ENCODE measurements around the gene SERTAD2. TPM values are rescaled to one million over a fixed set of nuclear protein-coding genes. Genes with fewer than 3 reads are reported as not detected.

The SERTAD2 gene
- total and polyA plus RNA-seq, 2 of the 4 experiments (the other 2 are of a cell fraction): 5.0 to 11.0 TPM

DNA sequence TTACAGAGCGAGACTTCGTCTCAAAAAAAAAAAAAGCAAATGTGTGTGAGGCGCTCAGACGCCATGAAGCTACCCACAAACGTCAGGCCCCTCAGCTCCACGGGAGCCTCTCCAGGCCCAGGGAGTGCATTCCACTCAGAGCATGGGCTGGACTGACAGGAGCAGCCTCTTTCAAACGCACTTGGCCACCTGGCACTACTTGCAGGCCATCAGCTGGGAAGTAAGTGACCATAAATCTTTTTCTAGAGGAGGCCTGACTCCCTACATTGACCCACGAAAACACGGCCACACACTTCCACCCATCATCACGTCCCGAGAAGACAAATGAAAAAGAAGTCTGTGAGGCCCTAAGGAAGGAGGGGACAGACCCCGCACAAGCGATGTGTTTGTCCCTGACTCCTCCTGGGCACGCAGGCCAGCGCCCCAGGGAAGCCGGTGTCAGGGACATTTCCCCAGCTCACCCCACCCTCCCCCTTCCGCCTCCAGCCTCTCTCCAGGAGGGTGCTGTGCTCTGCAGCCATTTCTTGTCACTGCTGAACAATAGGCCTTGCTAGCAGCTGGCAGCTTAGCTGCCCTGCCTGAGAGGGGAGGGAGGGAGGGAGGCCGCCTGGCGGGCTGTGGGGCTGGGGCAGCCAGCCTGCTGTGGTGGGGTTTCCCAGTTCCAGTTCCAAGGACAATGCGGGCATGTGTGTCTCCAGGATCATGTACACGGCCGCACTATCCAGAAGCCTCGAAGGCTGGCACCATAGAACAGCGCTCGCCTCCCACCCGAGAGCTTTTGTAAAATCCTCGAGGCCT lies 26.6 kb downstream of the SERTAD2 start (continued):
- no peak for TF ChIP-seq MXI1 (IDR thresholded peaks at IDR 0.05; ENCODE audit: borderline replicate concordance, low read depth, low read length)

DNA sequence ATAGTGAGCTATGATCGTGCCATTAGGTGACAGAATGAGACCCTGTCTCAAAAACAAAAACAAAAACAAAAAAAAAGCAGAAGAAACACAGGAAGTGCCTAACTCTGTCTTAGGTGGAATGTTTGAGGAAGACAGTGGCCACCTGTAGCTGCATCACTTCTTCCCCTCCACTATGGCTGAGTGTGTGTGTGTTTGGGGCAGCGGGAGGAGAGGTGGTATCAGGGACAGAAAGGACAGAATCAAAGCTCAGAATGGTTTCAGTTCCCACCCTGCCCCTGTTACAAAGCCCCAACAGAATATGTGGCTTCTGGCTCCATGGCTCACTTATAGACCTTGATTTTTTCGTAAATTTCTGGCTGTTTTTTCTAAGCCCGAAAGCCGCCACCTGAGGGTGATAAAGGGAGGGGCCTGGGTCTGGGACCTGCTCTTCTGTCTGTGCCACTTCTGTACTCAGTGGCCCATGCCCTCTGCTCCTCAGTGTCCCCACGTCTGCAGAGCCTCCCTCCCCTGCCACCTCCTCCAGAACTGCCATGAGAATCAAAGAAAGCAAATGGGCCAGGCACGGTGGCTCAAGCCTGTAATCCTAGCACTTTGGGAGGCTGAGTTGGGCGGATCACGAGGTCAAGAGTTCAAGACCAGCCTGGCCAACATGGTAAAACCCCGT lies 27.4 kb downstream of the SERTAD2 start:
- CTCF ChIA-PET: interaction anchor here (0.5 to 0.6 kb wide), 2 partner anchors 53 to 173 kb away, joined by 3 read pairs; no protein-coding TSS in a partner anchor
- TF ChIP-seq MAFK (IDR thresholded peaks at IDR 0.05; ENCODE audit: low read depth, low read length) (no peak), POLR2A (IDR thresholded peaks at IDR 0.05; ENCODE audit: low read depth, low read length) (no peak), NFE2L2 (IDR thresholded peaks at IDR 0.05; ENCODE audit: low read depth, low read length) (no peak), RCOR1 (IDR thresholded peaks at IDR 0.05; ENCODE audit: insufficient replicate concordance, low read length) (no peak), RFX5 (IDR thresholded peaks at IDR 0.05; ENCODE audit: low read depth, low read length) (no peak), CHD1 (IDR thresholded peaks at IDR 0.05; ENCODE audit: low read depth, low read length) (no peak), BHLHE40 (IDR thresholded peaks at IDR 0.05; ENCODE audit: low read depth, low read length) (no peak), MXI1 (IDR thresholded peaks at IDR 0.05; ENCODE audit: borderline replicate concordance, low read depth, low read length) (no peak), SMC3 (IDR thresholded peaks at IDR 0.05; ENCODE audit: low read depth, low read length) (no peak), FOS (IDR thresholded peaks at IDR 0.05; ENCODE audit: low read depth, low read length) (no peak), RAD21 (IDR thresholded peaks at IDR 0.05; ENCODE audit: low read length) (no peak), CEBPB (IDR thresholded peaks at IDR 0.05; ENCODE audit: low read depth, low read length) (no peak), MAZ (IDR thresholded peaks at IDR 0.05; ENCODE audit: borderline replicate concordance, low read depth, low read length) (no peak)
- TF ChIP-seq, protein P1, sequence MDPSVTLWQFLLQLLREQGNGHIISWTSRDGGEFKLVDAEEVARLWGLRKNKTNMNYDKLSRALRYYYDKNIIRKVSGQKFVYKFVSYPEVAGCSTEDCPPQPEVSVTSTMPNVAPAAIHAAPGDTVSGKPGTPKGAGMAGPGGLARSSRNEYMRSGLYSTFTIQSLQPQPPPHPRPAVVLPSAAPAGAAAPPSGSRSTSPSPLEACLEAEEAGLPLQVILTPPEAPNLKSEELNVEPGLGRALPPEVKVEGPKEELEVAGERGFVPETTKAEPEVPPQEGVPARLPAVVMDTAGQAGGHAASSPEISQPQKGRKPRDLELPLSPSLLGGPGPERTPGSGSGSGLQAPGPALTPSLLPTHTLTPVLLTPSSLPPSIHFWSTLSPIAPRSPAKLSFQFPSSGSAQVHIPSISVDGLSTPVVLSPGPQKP (IDR thresholded peaks at IDR 0.05; ENCODE audit: borderline replicate concordance, low read depth, low read length): no peak
- TF ChIP-seq, protein P2, sequence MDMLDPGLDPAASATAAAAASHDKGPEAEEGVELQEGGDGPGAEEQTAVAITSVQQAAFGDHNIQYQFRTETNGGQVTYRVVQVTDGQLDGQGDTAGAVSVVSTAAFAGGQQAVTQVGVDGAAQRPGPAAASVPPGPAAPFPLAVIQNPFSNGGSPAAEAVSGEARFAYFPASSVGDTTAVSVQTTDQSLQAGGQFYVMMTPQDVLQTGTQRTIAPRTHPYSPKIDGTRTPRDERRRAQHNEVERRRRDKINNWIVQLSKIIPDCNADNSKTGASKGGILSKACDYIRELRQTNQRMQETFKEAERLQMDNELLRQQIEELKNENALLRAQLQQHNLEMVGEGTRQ (IDR thresholded peaks at IDR 0.05; ENCODE audit: low read depth, low read length): no peak

More for the DNA sequence above, 27.4 kb downstream of the SERTAD2 start:
- no peak overlapping the region for H3K4me3 ChIP-seq (ENCODE audit: insufficient read depth, low read depth, low read length)
- intact Hi-C loops (cut with micrococcal nuclease): no loop called here
- no peak overlapping the region for H3K9ac ChIP-seq (ENCODE audit: low read depth, low read length)
- no peak overlapping the region for H2AK5ac ChIP-seq (ENCODE audit: low read depth, low read length)
- H3K27me3 ChIP-seq (ENCODE audit: control insufficient read depth, insufficient read depth, low read length): peaks cover 32% of the 10 kb centered on the region
- no peak overlapping the region for H2BK120ac ChIP-seq (ENCODE audit: low read depth, low read length)
- H3K4me2 ChIP-seq (ENCODE audit: low read depth, low read length): no peak overlapping the region
- no peak overlapping the region for H3K4ac ChIP-seq (ENCODE audit: low read depth, low read length)
- no TSS peak for BruUV-seq (replicated peaks)
- H3K23ac ChIP-seq (ENCODE audit: low read depth, low read length): no peak overlapping the region
- ATAC-seq (ENCODE audit: low read depth) (no peak), DNase-seq (no peak)
- no CpG with 5 or more reads among the region's 10 CpGs for WGBS, 2 experiments (ENCODE audit: extremely low coverage in 2 of 2, insufficient read length in 1 of 2)
- H4K5ac ChIP-seq (ENCODE audit: low read depth, low read length): no peak overlapping the region
- no peak overlapping the region for H2BK5ac ChIP-seq (ENCODE audit: low read depth, low read length, poor library complexity, severe bottlenecking)
- in situ Hi-C loops (cut with MboI; ENCODE audit: low sequenced_read_pairs): no loop called here
- POLR2A ChIA-PET (ENCODE audit: unreplicated experiment): no interaction called here
- dilution Hi-C loops (cut with HindIII; ENCODE audit: low sequenced_read_pairs, unreplicated experiment): no loop called here
- H3K14ac ChIP-seq (replicated peaks; ENCODE audit: low read depth, low read length): no peak overlapping the region
- no peaks in the 10 kb centered on the region for H3K79me1 ChIP-seq (ENCODE audit: low read depth in 1 of 2, low read length in 2 of 2)
- H3K27ac ChIP-seq (ENCODE audit: insufficient read depth, low read length): no peak overlapping the region
- H2BK20ac ChIP-seq (ENCODE audit: low read depth, low read length): no peak overlapping the region
- no peak overlapping the region for H2BK15ac ChIP-seq (ENCODE audit: low read depth, low read length)
- H3K56ac ChIP-seq (ENCODE audit: extremely low read depth, insufficient read depth, low read length): no peak overlapping the region
- no peak overlapping the region for H2AK9ac ChIP-seq (replicated peaks; ENCODE audit: low read depth, low read length, poor library complexity)
- H3K9me1 ChIP-seq (ENCODE audit: insufficient read depth, low read length): no peaks in the 10 kb centered on the region
- no peak overlapping the region for H2AFZ ChIP-seq (replicated peaks; ENCODE audit: low read length, poor library complexity)
- H4K91ac ChIP-seq (ENCODE audit: insufficient read depth, low read depth, low read length): no peak overlapping the region
- H3K9me3 ChIP-seq (ENCODE audit: control insufficient read depth, insufficient read depth, low read length): no peaks in the 10 kb centered on the region
- no peak overlapping the region for H3K18ac ChIP-seq (ENCODE audit: low read depth, low read length)
- peaks cover 6% of the 10 kb centered on the region for H3K36me3 ChIP-seq (ENCODE audit: control insufficient read depth, insufficient read depth, low read length)
- H4K20me1 ChIP-seq (ENCODE audit: insufficient read depth, low read length): peaks cover 12% of the 10 kb centered on the region
- H3K4me1 ChIP-seq (ENCODE audit: control insufficient read depth, insufficient read depth, low read length): no peaks in the 10 kb centered on the region; the same call in 1 of the 2 replicates
- no peak overlapping the region for H4K8ac ChIP-seq (ENCODE audit: low read depth in 2 of 2, low read length in 2 of 2)
